Left ventricle myocardium inferior (tissue), 1 donor: ENCODE measurements around the gene HOXD8. TPM values are rescaled to one million over a fixed set of nuclear protein-coding genes. Genes with fewer than 3 reads are reported as not detected.
A peak's percentile ranks its signal among the peaks of the same experiment; 100 is the strongest.

Experiments used
- DNase-seq: peaks from one replicate; pipeline ENCODE4 v3.0.0-alpha.2; 2020
- H3K27ac ChIP-seq: fragments of 200-600 bp; replicated peaks from 2 replicates; pipeline ENCODE4 v1.8.0; 2021
- H3K27me3 ChIP-seq: fragments of 200-600 bp; 2 replicates; pipeline ENCODE4 v1.8.0; 2021; ENCODE audit warnings: low read depth
- H3K36me3 ChIP-seq: fragments of 200-600 bp; 2 replicates; pipeline ENCODE4 v1.8.0; 2021
- H3K4me1 ChIP-seq: fragments of 200-600 bp; 2 replicates; pipeline ENCODE4 v1.8.0; 2021
- H3K4me3 ChIP-seq: fragments of 200-600 bp; 2 replicates; pipeline ENCODE4 v1.8.0; 2021; ENCODE audit warnings: mild to moderate bottlenecking, moderate library complexity
- H3K9me3 ChIP-seq: fragments of 200-600 bp; replicated peaks from 2 replicates; pipeline ENCODE4 v1.8.0; 2021
- CTCF ChIP-seq: fragments of 200-600 bp; IDR thresholded peaks from 2 replicates; pipeline ENCODE4 v1.8.0; 2021; ENCODE audit warnings: antibody characterized with exemption, mild to moderate bottlenecking, borderline replicate concordance
- intact Hi-C: fragments of 100-400 bp; cut with micrococcal nuclease; formaldehyde crosslinking; loops from one replicate; pipeline ENCODE4 v1.11.0; 2022
- total RNA-seq: library from RNA; stranded (reverse); fragmentation: NEBNext Ultra II Directional; extraction: Animal tissue kit (Norgen Biotek cat#: 25700); gene quantifications from one replicate; pipeline ENCODE4 v1.2.1, GENCODE V29; 2021
- donor health status: DM: no; HTN: yes; CAD: no; lungs with severe emphysema.

The HOXD8 gene
- total RNA-seq, 1 donor from 2014 or later = 0.14 TPM

- intact Hi-C loops = no loop called here
- peak overlapping the region; percentile 2 for H3K4me3 ChIP-seq
- H3K27me3 ChIP-seq = peaks cover 100% of the 10 kb centered on the region
Measured at GRCh38 chr2:176152350-176153181, 23.1 kb downstream of the HOXD8 start.

GRCh38 chr2:176154576-176155252 is 25.2 kb downstream of the HOXD8 start:
- Histone ChIP-seq H3K4me1 (peaks cover 39% of the 10 kb centered on the region), H3K27ac (no peak overlapping the region), H3K9me3 (no peaks in the 10 kb centered on the region), H3K27me3 (peaks cover 100% of the 10 kb centered on the region), H3K4me3 (no peak overlapping the region), H3K36me3 (no peaks in the 10 kb centered on the region)
- TF ChIP-seq CTCF = no peak
- intact Hi-C loops = no loop called here
- DNase-seq = no peak

More at GRCh38 chr2:176152350-176153181, 23.1 kb downstream of the HOXD8 start:
- no peaks in the 10 kb centered on the region for H3K36me3 ChIP-seq
- H3K9me3 ChIP-seq = no peaks in the 10 kb centered on the region
- no peak overlapping the region for H3K27ac ChIP-seq
- TF ChIP-seq CTCF = no peak
- H3K4me1 ChIP-seq = peaks cover 21% of the 10 kb centered on the region
- no peak for DNase-seq

GRCh38 chr2:176155356-176156044 is 26.0 kb downstream of the HOXD8 start:
- no peak for DNase-seq
- Histone ChIP-seq H3K36me3 (no peaks in the 10 kb centered on the region), H3K9me3 (no peaks in the 10 kb centered on the region), H3K4me3 (no peak overlapping the region), H3K27me3 (peaks cover 100% of the 10 kb centered on the region), H3K4me1 (peaks cover 47% of the 10 kb centered on the region), H3K27ac (no peak overlapping the region)
- no peak for TF ChIP-seq CTCF
- intact Hi-C loops = no loop called here

GRCh38 chr2:176156301-176156806 is 26.8 kb downstream of the HOXD8 start:
- Histone ChIP-seq H3K27ac (no peak overlapping the region), H3K9me3 (no peaks in the 10 kb centered on the region), H3K27me3 (peaks cover 100% of the 10 kb centered on the region), H3K36me3 (no peaks in the 10 kb centered on the region), H3K4me3 (no peak overlapping the region), H3K4me1 (peaks cover 50% of the 10 kb centered on the region)
- TF ChIP-seq CTCF = no peak
- DNase-seq = no peak
- intact Hi-C loops = no loop called here

- no peaks in the 10 kb centered on the region for H3K36me3 ChIP-seq
Measured at GRCh38 chr2:176156807-176157498, 27.4 kb downstream of the HOXD8 start, which contains the start of gene HOXD3. Gene HOXD3 (plus strand): TSS chr2:176157307. CDS start chr2:176169115, 11,808 bp downstream.

More at GRCh38 chr2:176156807-176157498, 27.4 kb downstream of the HOXD8 start, which contains the start of gene HOXD3:
- Histone ChIP-seq H3K4me3 (peak within 1 kb of the TSS; percentile 36), H3K27me3 (peaks cover 100% of the 10 kb centered on the region), H3K9me3 (no peaks in the 10 kb centered on the region), H3K4me1 (peaks cover 44% of the 10 kb centered on the region), H3K27ac (no peak within 1 kb of the TSS)
- DNase-seq = no peak
- TF ChIP-seq CTCF = no peak
- intact Hi-C loops = no loop called here
